ENCODE measurements around the gene CRX.
"Not testable (repeated sequence)": the region's sequence is repeated elsewhere in the genome, so short reads cannot be mapped to it uniquely, and the experiment has no call there.

The CRX gene

DNA sequence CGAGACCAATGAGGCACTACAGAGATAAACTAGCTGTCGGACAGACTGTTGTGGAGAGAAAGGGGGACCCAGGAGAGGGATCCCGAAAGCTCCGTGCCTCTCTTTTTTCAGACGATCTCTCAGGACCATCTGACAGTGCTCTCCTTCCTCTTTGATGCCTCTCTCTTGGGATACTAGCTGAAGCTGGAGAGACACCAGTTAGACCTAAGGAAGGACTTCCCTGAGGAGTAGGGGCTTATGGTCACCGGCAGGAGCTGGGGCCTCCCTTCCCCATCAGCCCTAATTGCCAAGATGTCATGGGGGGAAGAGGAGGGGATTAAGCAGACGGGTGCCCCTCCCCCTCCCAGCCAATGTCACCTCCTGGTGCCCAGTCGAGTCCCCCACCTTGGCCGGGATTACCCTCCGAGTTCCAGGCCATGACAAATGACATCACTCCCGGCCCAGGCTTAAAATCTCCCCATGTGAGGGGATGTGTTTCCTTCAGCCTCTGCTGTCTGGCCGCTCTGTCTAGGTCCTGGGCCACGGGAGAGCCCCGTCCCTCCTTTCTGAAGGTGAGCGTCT, at the start of gene CRX:
TSS of gene CRX (plus strand) at position 478 of the 561 bp plus-strand sequence. CDS start 12,507 bp downstream, outside the sequence.
- no peak for DNase-seq

DNA sequence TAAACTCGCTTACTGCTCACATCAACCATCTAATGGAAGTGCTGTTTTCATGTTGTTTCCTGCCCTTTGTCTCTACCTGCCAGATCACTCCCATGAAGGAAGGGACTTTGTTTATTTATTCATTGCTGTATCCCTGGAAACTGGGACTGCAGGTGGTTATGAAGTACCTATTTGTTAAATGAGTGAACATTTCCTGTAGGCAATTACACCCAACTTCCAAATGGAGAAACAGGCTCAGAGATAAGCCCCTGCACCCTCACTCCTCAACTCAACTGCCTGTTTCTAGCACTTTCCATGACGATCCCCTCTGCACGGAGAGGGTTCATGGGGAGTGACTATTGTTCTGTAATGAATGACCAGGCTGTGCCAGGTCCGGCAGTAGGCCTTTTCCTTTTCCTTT, 45.2 kb upstream of the CRX start:
- DNase-seq, result no peak

DNA sequence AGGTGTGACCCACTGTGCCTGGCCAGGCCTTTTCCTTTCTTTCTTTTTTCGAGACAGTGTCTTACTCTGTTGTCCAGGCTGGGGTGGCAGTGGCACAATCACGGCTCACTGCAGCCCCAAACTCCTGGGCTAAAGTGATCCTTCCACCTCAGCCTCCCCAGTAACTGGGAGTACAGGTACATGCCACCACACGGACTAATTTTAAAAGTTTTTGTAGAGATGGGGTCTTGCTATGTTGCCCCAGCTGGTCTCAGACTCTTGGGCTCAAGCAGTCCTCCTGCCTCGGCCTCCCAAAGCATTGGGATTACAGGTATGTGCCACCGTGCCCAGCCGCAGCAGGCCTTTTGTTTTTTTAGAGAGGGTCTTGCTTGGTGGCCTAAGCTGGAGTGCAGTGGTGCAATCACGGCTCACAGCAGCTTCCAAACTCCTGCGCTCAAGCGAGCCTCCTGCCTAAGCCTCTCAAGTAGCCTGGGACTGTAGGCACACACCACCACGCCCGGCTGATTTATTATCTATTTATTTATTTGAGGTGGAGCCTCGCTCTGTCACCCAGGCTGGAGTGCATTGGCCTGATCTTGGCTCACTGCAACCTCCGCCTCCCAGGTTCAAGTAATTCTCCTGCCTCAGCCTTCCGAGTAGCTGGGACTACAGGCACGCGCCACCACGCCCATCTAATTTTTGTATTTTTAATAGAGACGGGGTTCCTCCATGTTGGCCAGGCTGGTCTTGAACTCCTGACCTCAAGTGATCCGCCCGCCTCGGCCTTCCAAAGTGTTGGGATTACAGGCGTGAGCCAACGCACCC, 44.3 kb upstream of the CRX start:
- DNase-seq, result not testable (repeated sequence)

DNA sequence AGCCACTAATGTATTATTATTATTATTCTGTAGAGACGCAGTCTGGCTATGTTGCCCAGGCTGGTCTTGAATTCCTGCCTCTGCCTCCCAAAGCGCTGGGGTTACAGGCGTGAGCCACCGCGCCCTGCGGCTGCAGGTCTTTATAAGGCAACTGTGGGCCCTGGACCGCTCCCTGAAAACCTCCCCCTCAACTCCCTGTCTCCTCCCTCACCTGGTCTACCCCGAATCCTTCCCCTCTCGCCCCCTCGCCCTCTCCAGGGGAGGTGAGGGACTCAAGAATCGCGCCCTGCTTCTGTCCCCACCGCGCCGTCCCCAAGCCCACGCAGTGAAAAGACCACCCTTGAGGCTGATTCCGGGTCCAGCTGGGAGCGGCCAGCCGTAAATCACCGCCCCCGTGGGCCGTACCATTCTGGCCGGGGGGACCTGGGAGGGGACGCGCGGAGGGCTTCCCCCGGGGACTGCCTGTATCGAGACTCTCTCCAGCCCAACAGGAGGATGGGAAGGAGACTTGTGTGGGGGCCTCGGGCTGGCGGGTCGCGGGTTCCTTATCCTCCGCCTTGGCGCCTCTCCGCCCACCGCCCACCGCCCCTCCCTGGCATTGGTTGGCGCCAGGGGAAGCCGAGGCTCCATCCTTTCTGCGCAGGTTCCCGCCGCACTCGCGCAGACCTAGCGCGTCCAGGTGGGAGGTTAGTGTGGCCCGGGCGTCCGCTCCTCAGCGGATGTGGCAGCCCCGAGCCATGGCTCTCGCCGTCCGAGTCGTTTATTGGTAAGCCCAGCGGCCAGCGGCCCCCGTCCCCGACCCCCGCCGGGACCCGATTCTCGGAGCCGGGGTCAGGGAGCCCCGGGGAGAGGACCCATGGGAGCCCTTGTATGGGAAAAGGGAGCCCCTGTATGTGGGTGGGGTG, 43.4 kb upstream of the CRX start, which contains the start of gene SELENOW:
TSS of gene SELENOW (plus strand) at position 655 of the 905 bp plus-strand sequence. CDS start at position 738, 83 bp downstream.
- DNase-seq, result peak; percentile 78 to 82

DNA sequence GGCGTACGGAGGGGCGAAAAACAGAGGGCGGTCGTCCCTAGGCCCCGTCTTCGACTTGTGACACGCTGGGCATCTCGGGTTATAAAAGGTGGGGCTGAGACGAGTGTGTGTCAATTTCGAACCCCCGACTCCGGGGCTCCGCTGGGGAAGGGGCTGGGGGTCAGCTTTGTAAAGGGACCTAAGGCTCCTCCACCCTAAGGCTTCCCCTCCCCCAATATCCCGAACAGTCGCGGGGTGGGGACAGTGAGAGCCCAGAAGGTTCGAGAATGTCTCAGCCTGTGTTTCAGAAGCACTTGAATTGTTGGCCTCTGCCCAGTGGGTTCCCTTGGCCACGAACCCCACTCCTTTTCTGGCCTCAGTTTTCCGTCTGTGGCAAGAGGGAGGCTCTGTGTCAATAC, 42.8 kb upstream of the CRX start:
- DNase-seq, result peak; percentile 23 to 37

DNA sequence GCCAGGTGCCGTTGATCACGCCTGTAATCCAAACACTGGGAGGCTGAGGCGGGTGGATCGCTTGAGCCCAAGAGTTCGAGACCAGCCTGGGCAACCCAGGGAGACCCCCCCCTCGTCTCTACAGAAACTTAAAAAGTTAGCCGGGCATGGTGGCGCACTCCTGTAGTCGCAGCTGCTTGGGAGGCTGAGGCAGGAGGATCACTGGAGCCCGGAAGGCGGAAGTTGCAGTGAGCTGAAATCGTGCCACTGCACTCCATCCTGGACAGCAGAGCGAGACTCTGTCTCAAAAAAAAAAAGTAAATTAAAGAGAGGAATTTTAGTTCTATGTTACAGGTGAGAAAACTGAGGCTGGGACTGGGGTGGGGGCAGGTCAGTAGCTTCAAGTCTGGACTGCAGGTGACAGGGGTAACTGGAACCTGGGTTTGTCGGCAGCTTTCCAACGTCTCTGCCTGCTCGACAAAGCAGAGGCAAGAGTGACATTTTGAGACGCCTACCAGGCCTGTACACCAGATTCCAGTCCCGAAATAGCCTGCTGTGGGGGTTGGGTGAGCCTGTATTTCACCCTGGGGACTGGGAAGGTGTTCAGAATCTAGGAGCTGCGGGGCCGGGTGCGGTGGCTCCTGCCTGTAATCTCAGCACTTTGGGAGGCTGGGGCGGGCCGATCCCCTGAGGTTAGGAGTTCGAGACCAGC, 42.1 kb upstream of the CRX start:
- DNase-seq, result no peak

DNA sequence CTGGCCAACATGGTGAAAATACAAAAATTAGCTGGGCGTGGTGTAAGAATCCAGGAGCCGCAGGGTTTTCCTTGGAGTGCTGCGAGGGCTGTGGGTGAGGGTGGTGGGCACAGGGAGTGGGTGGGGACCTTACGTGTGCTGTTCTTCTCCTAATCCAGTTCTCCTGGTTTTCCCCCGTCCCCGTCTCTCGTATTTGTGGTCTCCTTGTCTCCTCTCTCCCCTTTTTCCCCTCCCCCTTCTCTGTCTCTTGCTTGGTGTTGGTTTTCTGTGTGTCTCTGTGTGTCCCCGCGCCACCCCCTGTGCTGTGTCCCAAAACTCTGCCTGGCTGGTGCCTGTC, 41.6 kb upstream of the CRX start:
- no peak for DNase-seq

DNA sequence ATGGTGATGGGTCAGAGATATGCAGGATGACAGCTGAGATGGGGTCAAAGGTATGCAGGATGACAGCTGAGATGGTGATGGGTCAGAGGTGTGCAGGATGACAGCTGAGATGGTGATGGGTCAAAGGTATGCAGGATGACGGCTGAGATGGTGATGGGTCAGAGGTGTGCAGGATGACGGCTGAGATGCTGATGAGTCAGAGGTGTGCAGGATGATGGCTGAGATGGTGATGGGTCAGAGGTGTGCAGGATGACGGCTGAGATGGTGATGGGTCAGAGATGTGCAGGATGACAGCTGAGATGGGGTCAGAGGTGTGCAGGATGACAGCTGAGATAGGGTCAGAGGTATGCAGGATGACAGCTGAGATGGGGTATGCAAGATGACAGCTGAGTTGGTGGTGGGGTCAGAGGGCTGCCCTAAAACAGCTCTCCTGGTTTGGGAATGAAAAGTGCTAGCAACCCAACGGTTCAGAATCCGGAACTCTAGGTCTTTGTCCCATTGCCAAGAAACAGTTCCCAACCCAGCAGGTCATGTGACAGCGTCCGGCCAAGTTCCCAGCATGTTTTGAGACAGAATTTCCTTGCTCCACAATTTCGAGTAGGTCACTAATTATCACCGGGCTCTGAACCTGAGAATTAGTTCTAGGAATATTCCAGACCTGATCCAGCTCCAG, 40.0 kb upstream of the CRX start:
- DNase-seq, result no peak

DNA sequence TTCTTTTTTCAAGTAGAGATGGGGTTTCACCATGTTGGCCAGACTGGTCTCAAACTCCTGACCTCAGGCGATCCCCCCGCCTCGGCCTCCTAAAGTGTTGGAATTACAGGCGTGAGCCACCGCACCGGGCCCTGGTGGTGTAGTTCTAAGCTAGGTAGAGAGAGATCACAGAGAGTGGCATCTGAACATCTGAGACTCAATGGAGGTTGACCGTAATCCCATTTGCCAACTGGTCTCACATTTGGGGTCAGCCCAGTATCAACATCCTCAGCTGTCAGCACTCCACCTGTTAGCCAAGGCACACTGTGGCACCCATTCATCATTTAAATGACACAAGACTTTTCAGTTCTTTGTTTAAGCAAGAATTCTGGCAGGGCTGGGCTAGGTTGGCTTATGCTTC, 35.2 kb upstream of the CRX start:
- no peak for DNase-seq

DNA sequence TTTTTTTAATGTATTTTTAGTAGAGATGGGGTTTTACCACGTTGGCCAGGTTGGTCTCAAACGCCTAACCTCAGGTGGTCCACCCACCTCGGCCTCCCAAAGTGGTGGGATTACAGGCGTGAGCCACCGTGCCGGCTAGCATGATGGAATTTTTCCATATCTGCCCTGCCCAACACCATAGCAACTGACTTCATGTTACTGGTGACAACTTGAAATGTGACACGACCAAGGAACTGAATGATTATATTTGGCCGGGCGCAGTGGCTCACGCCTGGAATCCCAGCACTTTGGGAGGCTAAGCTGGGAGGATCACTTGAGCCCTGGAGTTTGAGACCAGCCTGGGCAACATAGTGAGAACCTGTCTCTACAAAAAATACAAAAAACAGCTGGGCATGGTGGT, 34.4 kb upstream of the CRX start:
- not testable (repeated sequence) for DNase-seq

DNA sequence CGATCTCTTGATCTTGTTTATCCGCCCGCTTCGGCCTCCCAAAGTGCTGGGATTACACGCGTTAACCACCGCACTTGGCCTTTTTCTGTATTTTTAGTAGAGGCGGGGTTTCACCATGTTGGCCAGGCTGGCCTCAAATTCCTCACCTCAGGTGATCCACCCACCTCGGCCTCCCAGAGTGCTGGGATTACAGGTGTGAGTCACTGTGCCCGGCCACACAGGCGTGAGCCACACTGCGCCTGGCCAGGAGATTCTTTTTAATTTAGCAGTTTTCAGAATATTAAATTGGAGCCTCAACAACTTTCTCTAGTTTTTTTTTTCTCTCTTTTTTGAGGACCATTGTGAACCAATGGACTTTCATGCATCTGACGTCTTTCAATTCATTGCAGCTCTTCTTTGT, 31.9 kb upstream of the CRX start:
- DNase-seq, result not testable (repeated sequence)

DNA sequence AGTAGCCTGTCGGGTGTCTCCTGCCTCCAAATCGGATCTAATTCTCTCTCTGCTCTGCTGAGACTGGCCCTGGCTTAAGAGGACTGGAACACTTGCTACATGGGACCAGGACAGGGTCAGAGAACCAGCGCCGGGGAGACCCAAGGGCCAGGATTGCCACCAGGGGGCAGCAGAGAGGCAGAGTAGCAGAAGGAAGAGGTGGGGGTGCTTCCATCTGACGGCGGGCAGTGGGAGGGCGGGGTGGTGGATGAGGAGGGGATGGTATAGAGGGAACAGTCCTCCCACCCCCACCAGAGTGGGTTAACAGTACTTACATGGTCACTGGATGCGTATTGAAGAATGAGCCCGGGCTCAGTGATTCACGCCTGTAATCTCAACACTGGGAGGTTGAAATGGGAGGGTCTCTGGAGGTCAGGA, 31.3 kb upstream of the CRX start:
- peak; percentile 95 for DNase-seq

DNA sequence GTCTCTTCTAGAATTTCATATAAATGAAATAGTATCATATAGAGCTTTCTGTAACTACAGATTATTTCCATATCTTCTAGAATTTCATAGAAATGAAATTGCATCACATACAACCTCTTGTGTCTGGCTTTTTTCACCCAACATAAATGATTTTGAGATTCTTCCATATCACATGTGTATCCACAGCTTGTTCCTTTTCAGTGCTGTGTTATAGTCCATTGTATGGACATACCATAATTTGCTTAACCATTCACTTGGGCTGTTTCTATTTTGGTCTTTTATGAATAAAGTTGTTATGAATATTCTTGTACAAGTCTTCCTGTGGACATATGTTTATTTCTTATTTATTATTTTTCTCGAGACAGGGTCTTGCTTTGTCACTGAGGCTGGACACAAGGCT, 29.1 kb upstream of the CRX start:
- no peak for DNase-seq

DNA sequence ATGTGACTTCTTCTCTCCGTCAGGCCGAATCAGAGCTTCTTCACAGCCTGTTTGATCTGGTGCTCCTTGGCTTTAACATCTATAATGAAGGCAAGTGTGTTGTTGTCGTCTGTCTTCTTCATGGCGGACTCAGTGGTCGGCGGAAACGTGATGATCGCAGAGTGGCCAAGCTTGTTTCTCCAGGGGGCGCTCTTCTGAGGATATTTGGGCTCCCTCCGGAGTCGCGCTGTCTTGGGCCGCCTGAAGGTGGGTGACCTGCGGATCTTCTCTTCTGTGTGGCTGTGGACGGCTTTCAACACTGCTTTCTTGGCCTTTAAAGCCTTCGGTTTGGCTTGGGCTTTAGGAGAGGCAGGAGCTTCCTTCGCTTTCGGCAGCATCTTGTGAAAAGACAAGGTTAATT, 27.2 kb upstream of the CRX start:
- DNase-seq, result no peak

DNA sequence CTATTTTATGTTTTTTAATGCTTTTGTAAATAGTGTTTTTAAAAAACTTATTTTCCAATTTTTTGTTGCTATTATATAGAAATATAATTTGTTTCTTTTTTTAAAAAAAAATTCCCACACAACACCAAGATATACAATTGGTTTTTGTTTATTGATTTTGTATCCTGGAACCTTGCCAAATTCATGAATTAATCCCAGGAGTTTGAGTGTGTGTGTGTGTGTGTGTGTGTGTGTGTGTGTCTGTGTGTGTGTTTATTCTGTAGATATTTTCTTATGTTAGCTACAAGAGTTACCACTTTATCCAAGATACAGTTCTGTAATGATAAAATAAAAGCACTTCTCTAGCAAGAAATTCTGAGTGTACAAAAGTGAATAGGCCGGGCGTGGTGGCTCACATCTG, 25.0 kb upstream of the CRX start:
- no peak for DNase-seq

DNA sequence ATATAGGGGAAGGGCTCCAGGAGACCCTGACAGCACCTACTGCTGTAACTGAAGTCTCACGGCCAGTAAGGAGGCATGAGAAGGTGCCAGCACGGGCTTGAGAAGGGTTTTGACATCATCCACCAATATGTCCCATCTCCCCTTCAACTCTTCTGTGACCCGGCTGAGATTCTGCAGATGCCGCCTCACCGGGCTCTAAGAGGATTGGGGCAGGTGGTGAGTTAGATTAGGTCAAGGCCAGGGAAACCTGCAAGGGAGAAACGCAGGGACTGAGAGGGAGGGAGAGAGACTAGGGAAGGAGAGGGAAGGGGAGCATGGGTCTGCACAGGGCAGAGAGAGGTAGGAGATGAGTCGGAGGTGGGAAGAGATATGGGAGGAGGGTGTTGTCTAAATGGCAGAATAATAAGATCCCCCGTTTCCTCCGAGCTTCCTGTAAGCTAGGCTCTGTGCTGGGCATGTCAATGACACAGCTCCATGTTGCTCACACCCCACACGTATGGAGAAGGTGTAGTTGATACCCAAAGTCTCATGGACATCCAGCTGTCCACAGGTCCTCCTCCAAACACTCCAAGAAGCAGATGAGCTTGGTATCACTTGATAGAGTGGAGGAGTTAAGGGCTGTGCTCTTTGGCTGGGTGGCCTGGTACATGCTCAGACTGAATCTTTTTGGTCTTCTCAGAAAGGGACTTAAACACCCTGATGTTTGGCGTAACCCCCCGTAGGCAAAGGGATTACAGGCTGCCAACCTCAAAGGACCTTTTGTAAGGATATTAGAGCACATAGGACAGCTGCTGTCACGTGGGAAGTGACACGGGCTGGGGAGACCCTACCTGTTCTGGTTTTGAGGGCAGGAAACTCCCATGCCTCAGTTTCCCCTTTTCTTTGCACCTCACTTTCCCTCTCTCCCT, 23.5 kb upstream of the CRX start:
- DNase-seq, result no peak

DNA sequence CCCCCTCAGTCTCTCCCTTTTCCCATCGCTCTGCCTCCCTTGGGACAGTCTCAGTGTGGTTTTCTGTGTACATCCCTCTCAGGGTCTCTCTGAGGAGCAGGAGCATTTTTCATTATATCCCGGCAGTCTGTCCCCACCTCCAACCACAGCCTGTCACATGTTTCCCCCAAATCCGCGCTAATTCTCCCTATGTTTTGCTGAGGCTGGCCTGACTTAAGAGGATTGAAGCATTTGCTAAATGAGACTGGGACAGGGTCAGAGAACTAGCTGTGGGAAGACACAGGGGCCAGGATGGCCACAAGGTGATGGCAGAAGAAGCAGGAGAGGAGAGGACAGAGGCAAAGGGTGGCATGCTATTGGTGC, 22.9 kb upstream of the CRX start:
- no peak for DNase-seq

DNA sequence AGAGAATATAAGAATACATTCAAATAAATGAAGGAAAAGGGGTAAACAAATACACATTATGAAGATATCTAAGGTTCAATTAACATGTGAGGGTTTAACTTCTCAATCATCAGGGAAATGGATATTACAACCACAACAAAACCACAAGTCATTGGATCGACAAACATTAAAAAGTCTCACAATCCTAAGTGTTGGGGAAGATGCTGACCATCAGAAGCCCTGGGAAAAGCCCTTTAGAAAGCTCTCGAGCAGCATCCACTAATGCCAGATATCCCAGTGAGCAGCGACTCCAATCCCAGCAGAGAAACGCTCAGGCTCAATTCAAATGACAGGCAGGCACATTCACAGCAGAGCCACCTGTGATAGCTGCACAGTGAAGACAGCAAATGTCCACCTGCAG, 20.5 kb upstream of the CRX start:
- DNase-seq, result no peak

DNA sequence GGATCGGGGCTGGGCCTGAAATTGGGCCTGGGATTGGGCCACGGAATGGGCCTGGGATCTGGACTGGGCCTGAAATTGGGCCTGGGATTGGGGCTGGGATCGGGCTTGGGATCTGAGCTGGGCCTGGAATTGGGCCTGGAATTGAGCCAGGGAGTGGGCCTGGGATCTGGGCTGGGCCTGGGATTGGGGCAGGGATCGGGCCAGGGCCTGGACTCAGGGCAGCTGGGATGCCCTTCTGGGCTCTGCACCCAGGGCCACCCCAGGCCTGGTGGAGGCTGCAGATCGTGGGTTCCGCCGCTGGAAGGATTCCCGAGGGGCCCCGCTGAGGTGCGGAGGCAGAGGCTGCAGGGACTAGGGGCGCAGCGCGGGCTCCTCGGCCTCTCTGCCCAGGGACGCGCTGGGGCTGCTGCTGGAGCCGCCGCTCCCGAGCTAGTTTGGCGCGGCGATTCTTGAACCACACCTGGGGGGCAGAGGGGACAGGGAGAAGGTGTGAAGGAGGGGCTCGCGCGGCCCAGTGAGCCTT, 19.2 kb upstream of the CRX start:
- no peak for DNase-seq

DNA sequence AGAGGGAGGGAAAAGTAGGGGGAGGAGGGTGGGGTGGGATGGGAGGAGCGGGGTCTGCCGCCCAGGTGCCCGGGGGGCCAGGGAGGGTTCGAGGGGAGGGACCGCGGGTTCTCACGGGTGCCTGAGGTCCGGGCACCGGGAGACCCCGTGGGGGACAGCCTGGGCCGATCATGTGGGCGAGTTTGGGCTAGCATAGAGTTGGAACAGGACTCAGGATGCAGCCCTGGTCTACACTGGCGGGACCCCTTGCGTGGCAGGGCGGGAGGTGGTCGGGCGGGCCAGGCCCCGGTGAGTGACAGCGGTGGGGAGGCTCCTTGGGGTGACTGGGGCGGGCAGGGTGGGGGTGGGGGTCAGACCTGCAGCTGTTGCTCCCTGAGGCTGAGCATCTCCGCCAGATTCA, 18.6 kb upstream of the CRX start:
- DNase-seq, result not testable (repeated sequence)

DNA sequence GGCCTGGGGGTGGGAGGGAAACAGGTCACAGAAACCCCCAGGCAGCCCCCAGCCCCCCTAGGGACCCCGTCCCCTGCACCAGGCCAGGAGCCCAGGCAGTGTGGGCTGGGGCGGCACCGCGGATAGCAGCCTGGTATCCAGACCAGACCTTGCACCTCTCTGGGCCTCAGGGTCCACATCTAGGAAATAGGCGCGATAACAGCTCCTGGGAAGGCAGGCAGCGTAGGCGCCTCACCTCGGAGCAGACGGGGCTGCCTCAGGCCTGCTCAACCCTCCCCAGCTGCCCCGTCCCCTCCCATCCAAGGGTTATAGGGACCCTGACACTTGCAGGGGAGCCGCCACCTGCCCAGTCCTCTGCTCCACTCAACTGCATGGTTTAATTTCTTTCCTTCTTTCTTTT, 18.1 kb upstream of the CRX start:
- DNase-seq, result not testable (repeated sequence)

All from stimulated activated CD4-positive, alpha-beta T cell treated with anti-CD3 and anti-CD28 coated beads, Interleukin-2, amount 100 ng/mL, for 24 hours (primary cell).